WTC11 (cell line): ENCODE results near the gene LRATD1. TPM values are rescaled to one million over a fixed set of nuclear protein-coding genes. Genes with fewer than 3 reads are reported as not detected.

Experiments
- ATAC-seq: fragments of 200-7000 bp; cut with Tn5 transposase; 2 replicates; pipeline ENCODE4 v1.10.0; 2021; ENCODE audit warnings: mild to moderate bottlenecking, moderate library complexity
- CTCF ChIA-PET: fragments of 300-600 bp; sonication (Branson Sonifier 250); formaldehyde crosslinking; loops from one replicate; lab custom pipeline; 2021; ENCODE audit warnings: antibody characterized with exemption; lab: Charles Lee
- POLR2A ChIA-PET: fragments of 350-600 bp; sonication (Branson Sonifier 250); formaldehyde crosslinking; loops from one replicate; lab custom pipeline; 2021; ENCODE audit warnings: antibody characterized with exemption; lab: Charles Lee
- DNase-seq: peaks from one replicate; pipeline ENCODE4 v3.0.0; 2021; ENCODE audit warnings: low spot score
- H3K27ac Mint-ChIP-seq: 2 replicates; pipeline ENCODE4 v1.8.0; 2021; ENCODE audit warnings: mixed read lengths
- H3K27me3 Mint-ChIP-seq: 2 replicates; pipeline ENCODE4 v1.8.0; 2021; ENCODE audit warnings: low read depth, mild to moderate bottlenecking, moderate library complexity, mixed read lengths
- H3K36me3 Mint-ChIP-seq: 2 replicates; pipeline ENCODE4 v1.8.0; 2021; ENCODE audit warnings: mixed read lengths
- H3K4me1 Mint-ChIP-seq: 2 replicates; pipeline ENCODE4 v1.8.0; 2022; ENCODE audit warnings: mixed read lengths
- H3K4me3 Mint-ChIP-seq: 2 replicates; pipeline ENCODE4 v1.8.0; 2021; ENCODE audit warnings: mild to moderate bottlenecking, moderate library complexity, mixed read lengths
- H3K9me3 Mint-ChIP-seq: 2 replicates; pipeline ENCODE4 v1.8.0; 2021; ENCODE audit warnings: mixed read lengths
- ESRRA ChIP-seq: sonication (generic); formaldehyde crosslinking; IDR thresholded peaks from 2 replicates; pipeline ENCODE4 v1.8.1; 2022; ENCODE audit warnings: mild to moderate bottlenecking, missing genetic modification reagents, borderline replicate concordance
- FOXK1 ChIP-seq: sonication (generic); formaldehyde crosslinking; IDR thresholded peaks from 2 replicates; pipeline ENCODE4 v1.8.0; 2022; ENCODE audit warnings: mild to moderate bottlenecking, moderate library complexity, missing genetic modification reagents
- FOXP1 ChIP-seq: sonication (generic); formaldehyde crosslinking; IDR thresholded peaks from 2 replicates; pipeline ENCODE4 v1.8.0; 2022; ENCODE audit warnings: missing genetic modification reagents, mild to moderate bottlenecking, moderate library complexity, borderline replicate concordance
- GABPB1 ChIP-seq: sonication (generic); formaldehyde crosslinking; IDR thresholded peaks from 2 replicates; pipeline ENCODE4 v1.8.1; 2023; ENCODE audit warnings: mild to moderate bottlenecking, missing genetic modification reagents
- GRHL2 ChIP-seq: fragments of 250-450 bp; sonication (Bioruptor Pico); IDR thresholded peaks from 2 replicates; pipeline ENCODE4 v1.8.0; 2022; ENCODE audit warnings: mild to moderate bottlenecking, moderate library complexity; ENCODE audit not compliant: insufficient replicate concordance, severe bottlenecking
- GTF2I ChIP-seq: fragments of 250-450 bp; sonication (Bioruptor Pico); conservative IDR thresholded peaks from 2 replicates; pipeline ENCODE4 v1.4.0; 2021; ENCODE audit warnings: mild to moderate bottlenecking
- HMGA2 ChIP-seq: fragments of 250-450 bp; sonication (Bioruptor Pico); IDR thresholded peaks from 2 replicates; pipeline ENCODE4 v1.4.0; 2021; ENCODE audit warnings: mild to moderate bottlenecking, moderate library complexity
- IRF2 ChIP-seq: sonication (generic); formaldehyde crosslinking; IDR thresholded peaks from 2 replicates; pipeline ENCODE4 v1.8.0; 2022; ENCODE audit warnings: low read depth, missing genetic modification reagents, borderline replicate concordance
- JUN ChIP-seq: sonication (generic); formaldehyde crosslinking; IDR thresholded peaks from 2 replicates; pipeline ENCODE4 v1.8.0; 2023; ENCODE audit warnings: mild to moderate bottlenecking, missing genetic modification reagents
- NFE2L1 ChIP-seq: sonication (generic); formaldehyde crosslinking; IDR thresholded peaks from 2 replicates; pipeline ENCODE4 v1.8.1; 2023; ENCODE audit warnings: missing genetic modification reagents
- OVOL2 ChIP-seq: fragments of 250-450 bp; sonication (Bioruptor Pico); IDR thresholded peaks from 2 replicates; pipeline ENCODE4 v1.9.0; 2021; ENCODE audit warnings: mild to moderate bottlenecking, borderline replicate concordance
- RELA ChIP-seq: sonication (generic); formaldehyde crosslinking; IDR thresholded peaks from 2 replicates; pipeline ENCODE4 v1.8.1; 2022; ENCODE audit warnings: missing genetic modification reagents, mild to moderate bottlenecking, borderline replicate concordance
- RORB ChIP-seq: fragments of 250-450 bp; sonication (Bioruptor Pico); IDR thresholded peaks from 2 replicates; pipeline ENCODE4 v1.9.0; 2021; ENCODE audit warnings: mild to moderate bottlenecking
- SMAD4 ChIP-seq: sonication (generic); formaldehyde crosslinking; IDR thresholded peaks from 2 replicates; pipeline ENCODE4 v1.8.0; 2022; ENCODE audit warnings: mild to moderate bottlenecking, missing genetic modification reagents
- SOX15 ChIP-seq: fragments of 250-450 bp; sonication (Bioruptor Pico); IDR thresholded peaks from 2 replicates; pipeline ENCODE4 v1.9.0; 2021; ENCODE audit warnings: mild to moderate bottlenecking
- SP1 ChIP-seq: sonication (generic); formaldehyde crosslinking; conservative IDR thresholded peaks from 2 replicates; pipeline ENCODE4 v1.8.1; 2022; ENCODE audit warnings: missing genetic modification reagents
- ZBTB21 ChIP-seq: sonication (generic); formaldehyde crosslinking; IDR thresholded peaks from 2 replicates; pipeline ENCODE4 v1.8.1; 2023; ENCODE audit warnings: mild to moderate bottlenecking, missing genetic modification reagents, borderline replicate concordance
- ZNF121 ChIP-seq: sonication (generic); formaldehyde crosslinking; IDR thresholded peaks from 2 replicates; pipeline ENCODE4 v1.8.0; 2023; ENCODE audit warnings: missing genetic modification reagents
- ZNF219 ChIP-seq: sonication (generic); formaldehyde crosslinking; IDR thresholded peaks from 2 replicates; pipeline ENCODE4 v1.8.0; 2023; ENCODE audit warnings: missing genetic modification reagents, mild to moderate bottlenecking, borderline replicate concordance
- total RNA-seq: library from RNA; stranded (reverse); gene quantifications from 3 replicates; pipeline ENCODE4 v1.2.3, GENCODE V29; 2021
- TF ChIP-seq, protein P1 (sequence below): sonication (generic); formaldehyde crosslinking; IDR thresholded peaks from 2 replicates; pipeline ENCODE4 v1.8.0; 2022; ENCODE audit warnings: mild to moderate bottlenecking, missing genetic modification reagents
- TF ChIP-seq, protein P2 (sequence below): sonication (generic); formaldehyde crosslinking; IDR thresholded peaks from 2 replicates; pipeline ENCODE4 v1.8.1; 2022; ENCODE audit warnings: mild to moderate bottlenecking, missing genetic modification reagents, moderate library complexity, borderline replicate concordance
- TF ChIP-seq, protein P3 (sequence below): sonication (generic); formaldehyde crosslinking; IDR thresholded peaks from 2 replicates; pipeline ENCODE4 v1.8.1; 2022; ENCODE audit warnings: missing genetic modification reagents, borderline replicate concordance
- TF ChIP-seq, protein P4 (sequence below): sonication (generic); formaldehyde crosslinking; IDR thresholded peaks from 2 replicates; pipeline ENCODE4 v1.8.1; 2023; ENCODE audit warnings: mild to moderate bottlenecking, moderate library complexity, missing genetic modification reagents
- TF ChIP-seq, protein P5 (sequence below): sonication (generic); formaldehyde crosslinking; IDR thresholded peaks from 2 replicates; pipeline ENCODE4 v1.8.0; 2022; ENCODE audit warnings: mild to moderate bottlenecking, missing genetic modification reagents
- TF ChIP-seq, protein P6 (sequence below): sonication (generic); formaldehyde crosslinking; IDR thresholded peaks from 2 replicates; pipeline ENCODE4 v1.8.0; 2022; ENCODE audit warnings: missing genetic modification reagents
- TF ChIP-seq, protein P7 (sequence below): sonication (generic); formaldehyde crosslinking; IDR thresholded peaks from 2 replicates; pipeline ENCODE4 v1.8.1; 2022; ENCODE audit warnings: low read depth, mild to moderate bottlenecking, moderate library complexity, missing genetic modification reagents, borderline replicate concordance

Gene LRATD1
- total RNA-seq, 1 experiment from 2014 or later = 2.3 TPM

DNA sequence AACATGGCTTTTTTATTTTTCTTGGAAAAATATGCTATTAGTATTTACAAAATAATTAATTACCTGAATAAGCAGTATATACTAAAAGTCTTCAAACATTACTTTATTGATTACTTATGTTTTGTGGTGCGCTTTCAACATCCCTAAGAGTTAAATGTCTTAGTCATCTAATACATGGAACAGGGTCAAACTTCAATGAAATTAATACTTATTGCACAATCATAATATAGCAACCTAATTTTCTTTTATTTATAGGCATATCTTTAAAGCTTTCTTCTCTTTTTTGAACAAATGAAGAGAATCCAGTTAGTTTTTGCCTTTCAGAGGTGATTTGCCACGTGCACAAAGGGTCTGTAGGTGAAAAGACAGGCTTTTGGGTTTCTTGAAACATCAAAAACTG is 6.0 kb downstream of the LRATD1 start:
- H3K4me3 Mint-ChIP-seq = no peak overlapping the region
- peaks cover 15% of the 10 kb centered on the region for H3K4me1 Mint-ChIP-seq
- no peak overlapping the region for H3K27ac Mint-ChIP-seq
- POLR2A ChIA-PET = no interaction called here
- no peaks in the 10 kb centered on the region for H3K9me3 Mint-ChIP-seq
- CTCF ChIA-PET = no interaction called here
- no peak for TF ChIP-seq NFE2L1 (CRISPR knock-in tag)
- TF ChIP-seq, protein P1, sequence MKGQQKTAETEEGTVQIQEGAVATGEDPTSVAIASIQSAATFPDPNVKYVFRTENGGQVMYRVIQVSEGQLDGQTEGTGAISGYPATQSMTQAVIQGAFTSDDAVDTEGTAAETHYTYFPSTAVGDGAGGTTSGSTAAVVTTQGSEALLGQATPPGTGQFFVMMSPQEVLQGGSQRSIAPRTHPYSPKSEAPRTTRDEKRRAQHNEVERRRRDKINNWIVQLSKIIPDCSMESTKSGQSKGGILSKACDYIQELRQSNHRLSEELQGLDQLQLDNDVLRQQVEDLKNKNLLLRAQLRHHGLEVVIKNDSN = no peak
- TF ChIP-seq HMGA2 = no peak
- TF ChIP-seq ZNF121 = no peak
- no peak for TF ChIP-seq SMAD4 (CRISPR knock-in tag)
- no peak for TF ChIP-seq FOXK1 (CRISPR knock-in tag)
- TF ChIP-seq, protein P2, sequence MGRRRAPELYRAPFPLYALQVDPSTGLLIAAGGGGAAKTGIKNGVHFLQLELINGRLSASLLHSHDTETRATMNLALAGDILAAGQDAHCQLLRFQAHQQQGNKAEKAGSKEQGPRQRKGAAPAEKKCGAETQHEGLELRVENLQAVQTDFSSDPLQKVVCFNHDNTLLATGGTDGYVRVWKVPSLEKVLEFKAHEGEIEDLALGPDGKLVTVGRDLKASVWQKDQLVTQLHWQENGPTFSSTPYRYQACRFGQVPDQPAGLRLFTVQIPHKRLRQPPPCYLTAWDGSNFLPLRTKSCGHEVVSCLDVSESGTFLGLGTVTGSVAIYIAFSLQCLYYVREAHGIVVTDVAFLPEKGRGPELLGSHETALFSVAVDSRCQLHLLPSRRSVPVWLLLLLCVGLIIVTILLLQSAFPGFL (CRISPR knock-in tag) = no peak
- TF ChIP-seq FOXP1 (CRISPR knock-in tag) = no peak
- no peak for TF ChIP-seq RORB (CRISPR knock-in tag)
- TF ChIP-seq OVOL2 = no peak
- TF ChIP-seq, protein P3, sequence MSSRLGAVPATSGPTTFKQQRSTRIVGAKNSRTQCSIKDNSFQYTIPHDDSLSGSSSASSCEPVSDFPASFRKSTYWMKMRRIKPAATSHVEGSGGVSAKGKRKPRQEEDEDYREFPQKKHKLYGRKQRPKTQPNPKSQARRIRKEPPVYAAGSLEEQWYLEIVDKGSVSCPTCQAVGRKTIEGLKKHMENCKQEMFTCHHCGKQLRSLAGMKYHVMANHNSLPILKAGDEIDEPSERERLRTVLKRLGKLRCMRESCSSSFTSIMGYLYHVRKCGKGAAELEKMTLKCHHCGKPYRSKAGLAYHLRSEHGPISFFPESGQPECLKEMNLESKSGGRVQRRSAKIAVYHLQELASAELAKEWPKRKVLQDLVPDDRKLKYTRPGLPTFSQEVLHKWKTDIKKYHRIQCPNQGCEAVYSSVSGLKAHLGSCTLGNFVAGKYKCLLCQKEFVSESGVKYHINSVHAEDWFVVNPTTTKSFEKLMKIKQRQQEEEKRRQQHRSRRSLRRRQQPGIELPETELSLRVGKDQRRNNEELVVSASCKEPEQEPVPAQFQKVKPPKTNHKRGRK (CRISPR knock-in tag) = no peak
- TF ChIP-seq, protein P4, sequence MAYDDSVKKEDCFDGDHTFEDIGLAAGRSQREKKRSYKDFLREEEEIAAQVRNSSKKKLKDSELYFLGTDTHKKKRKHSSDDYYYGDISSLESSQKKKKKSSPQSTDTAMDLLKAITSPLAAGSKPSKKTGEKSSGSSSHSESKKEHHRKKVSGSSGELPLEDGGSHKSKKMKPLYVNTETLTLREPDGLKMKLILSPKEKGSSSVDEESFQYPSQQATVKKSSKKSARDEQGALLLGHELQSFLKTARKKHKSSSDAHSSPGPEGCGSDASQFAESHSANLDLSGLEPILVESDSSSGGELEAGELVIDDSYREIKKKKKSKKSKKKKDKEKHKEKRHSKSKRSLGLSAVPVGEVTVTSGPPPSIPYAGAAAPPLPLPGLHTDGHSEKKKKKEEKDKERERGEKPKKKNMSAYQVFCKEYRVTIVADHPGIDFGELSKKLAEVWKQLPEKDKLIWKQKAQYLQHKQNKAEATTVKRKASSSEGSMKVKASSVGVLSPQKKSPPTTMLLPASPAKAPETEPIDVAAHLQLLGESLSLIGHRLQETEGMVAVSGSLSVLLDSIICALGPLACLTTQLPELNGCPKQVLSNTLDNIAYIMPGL (CRISPR knock-in tag) = no peak
- TF ChIP-seq SP1 (CRISPR knock-in tag) = no peak
- no peak for TF ChIP-seq GABPB1 (CRISPR knock-in tag)
- TF ChIP-seq ESRRA (CRISPR knock-in tag) = no peak
- TF ChIP-seq, protein P5, sequence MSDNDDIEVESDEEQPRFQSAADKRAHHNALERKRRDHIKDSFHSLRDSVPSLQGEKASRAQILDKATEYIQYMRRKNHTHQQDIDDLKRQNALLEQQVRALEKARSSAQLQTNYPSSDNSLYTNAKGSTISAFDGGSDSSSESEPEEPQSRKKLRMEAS = no peak
- no peak for TF ChIP-seq JUN
- TF ChIP-seq, protein P6, sequence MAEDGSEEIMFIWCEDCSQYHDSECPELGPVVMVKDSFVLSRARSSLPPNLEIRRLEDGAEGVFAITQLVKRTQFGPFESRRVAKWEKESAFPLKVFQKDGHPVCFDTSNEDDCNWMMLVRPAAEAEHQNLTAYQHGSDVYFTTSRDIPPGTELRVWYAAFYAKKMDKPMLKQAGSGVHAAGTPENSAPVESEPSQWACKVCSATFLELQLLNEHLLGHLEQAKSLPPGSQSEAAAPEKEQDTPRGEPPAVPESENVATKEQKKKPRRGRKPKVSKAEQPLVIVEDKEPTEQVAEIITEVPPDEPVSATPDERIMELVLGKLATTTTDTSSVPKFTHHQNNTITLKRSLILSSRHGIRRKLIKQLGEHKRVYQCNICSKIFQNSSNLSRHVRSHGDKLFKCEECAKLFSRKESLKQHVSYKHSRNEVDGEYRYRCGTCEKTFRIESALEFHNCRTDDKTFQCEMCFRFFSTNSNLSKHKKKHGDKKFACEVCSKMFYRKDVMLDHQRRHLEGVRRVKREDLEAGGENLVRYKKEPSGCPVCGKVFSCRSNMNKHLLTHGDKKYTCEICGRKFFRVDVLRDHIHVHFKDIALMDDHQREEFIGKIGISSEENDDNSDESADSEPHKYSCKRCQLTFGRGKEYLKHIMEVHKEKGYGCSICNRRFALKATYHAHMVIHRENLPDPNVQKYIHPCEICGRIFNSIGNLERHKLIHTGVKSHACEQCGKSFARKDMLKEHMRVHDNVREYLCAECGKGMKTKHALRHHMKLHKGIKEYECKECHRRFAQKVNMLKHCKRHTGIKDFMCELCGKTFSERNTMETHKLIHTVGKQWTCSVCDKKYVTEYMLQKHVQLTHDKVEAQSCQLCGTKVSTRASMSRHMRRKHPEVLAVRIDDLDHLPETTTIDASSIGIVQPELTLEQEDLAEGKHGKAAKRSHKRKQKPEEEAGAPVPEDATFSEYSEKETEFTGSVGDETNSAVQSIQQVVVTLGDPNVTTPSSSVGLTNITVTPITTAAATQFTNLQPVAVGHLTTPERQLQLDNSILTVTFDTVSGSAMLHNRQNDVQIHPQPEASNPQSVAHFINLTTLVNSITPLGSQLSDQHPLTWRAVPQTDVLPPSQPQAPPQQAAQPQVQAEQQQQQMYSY (CRISPR knock-in tag) = no peak
- ATAC-seq = no peak
- DNase-seq = no peak
- peaks cover 48% of the 10 kb centered on the region for H3K27me3 Mint-ChIP-seq
- no peaks in the 10 kb centered on the region for H3K36me3 Mint-ChIP-seq

DNA sequence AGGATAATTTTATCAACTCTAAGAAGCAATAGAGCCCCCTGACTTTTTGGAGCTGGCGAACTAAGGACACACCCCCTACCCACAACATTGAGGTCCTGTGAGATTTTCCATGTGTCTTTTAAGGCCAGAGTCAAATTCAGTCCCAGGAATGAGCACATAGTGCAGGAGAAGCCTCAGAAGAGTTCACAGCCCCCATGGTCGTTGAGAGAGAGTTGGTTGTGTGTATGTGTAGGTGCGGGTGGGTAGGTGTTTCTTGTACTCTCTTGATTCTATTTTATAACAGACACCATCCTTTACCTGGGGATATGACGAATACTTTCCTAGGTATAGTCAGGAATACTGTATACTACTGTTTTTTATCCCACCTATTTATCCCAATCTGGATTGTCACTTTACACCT is 8.6 kb downstream of the LRATD1 start:
- Mint-ChIP-seq H3K27me3 (peaks cover 23% of the 10 kb centered on the region), H3K27ac (no peak overlapping the region), H3K4me3 (no peak overlapping the region), H3K4me1 (peaks cover 9% of the 10 kb centered on the region), H3K36me3 (no peaks in the 10 kb centered on the region), H3K9me3 (no peaks in the 10 kb centered on the region)
- CTCF ChIA-PET = interaction anchor here (0.9 to 1.2 kb wide), 2 partner anchors 9 to 936 kb away, joined by 3 to 4 read pairs; partner anchors contain the start of gene LRATD1
- no peak for ATAC-seq
- POLR2A ChIA-PET = no interaction called here
- no peak for DNase-seq
- TF ChIP-seq, protein P7, sequence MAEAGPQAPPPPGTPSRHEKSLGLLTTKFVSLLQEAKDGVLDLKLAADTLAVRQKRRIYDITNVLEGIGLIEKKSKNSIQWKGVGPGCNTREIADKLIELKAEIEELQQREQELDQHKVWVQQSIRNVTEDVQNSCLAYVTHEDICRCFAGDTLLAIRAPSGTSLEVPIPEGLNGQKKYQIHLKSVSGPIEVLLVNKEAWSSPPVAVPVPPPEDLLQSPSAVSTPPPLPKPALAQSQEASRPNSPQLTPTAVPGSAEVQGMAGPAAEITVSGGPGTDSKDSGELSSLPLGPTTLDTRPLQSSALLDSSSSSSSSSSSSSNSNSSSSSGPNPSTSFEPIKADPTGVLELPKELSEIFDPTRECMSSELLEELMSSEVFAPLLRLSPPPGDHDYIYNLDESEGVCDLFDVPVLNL (CRISPR knock-in tag) = no peak
- TF ChIP-seq IRF2 (CRISPR knock-in tag) (no peak), ESRRA (CRISPR knock-in tag) (no peak), GRHL2 (CRISPR knock-in tag) (no peak), SOX15 (no peak), FOXP1 (CRISPR knock-in tag) (no peak), ZBTB21 (CRISPR knock-in tag) (no peak), RELA (CRISPR knock-in tag) (no peak), ZNF219 (CRISPR knock-in tag) (no peak), GTF2I (CRISPR knock-in tag) (no peak)
